ENCODE data around the gene CHID1. TPM values are rescaled to one million over a fixed set of nuclear protein-coding genes. Genes with fewer than 3 reads are reported as not detected.

The CHID1 gene
- total and polyA plus RNA-seq, 2 donors (not counting 1 experiment from before 2014, with no cell fraction given): 31.0 to 68.1 TPM

DNA sequence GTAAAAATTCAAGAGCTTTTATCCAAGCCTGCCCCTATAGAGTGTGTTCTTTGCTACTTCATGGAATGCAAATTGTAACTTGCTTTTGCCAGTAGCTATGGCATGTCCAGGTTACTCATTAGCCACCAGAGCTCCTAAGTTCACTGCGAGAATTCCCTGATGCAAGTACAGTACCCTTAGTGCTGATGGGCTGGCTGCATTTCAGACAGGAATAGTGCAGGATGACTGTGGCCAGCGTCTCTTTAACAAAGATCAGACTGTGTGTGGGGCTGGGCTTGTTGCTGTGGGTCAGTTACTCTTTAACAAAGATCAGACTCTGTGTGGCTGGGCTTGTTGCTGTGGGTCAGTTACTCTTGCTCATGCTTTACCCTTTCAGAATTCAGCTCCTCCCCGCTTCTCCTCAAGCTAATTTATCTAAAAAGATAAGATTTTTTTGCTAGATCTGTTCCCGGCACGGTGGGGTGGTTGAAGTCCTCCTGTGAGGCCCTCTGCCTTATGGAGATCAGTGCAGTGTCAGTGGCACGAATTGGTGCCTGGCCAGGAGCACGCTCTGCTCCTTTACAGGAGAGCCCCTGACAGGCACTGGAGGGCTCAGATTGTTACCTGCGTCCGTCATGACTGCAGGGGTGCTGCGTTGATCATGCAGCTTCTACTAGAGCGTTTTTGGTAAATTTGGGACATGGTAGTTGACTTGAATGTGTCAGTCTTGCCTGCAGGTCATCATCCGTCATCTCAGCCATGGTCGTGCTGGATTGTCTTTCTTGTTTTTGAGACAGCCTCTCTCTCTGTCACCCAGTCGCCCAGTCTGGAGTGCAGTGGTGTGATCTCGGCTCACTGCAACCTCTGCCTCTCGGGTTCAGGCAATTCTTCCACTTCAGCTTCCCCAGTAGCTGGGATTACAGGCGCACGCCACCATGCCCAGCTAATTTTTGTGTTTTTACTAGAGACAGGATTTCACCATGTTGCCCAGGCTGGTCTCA is 42.1 kb upstream of the CHID1 start:
- Histone ChIP-seq H3K27ac (ENCODE audit: low read length in 2 of 2) (no peak overlapping the region), H3K9ac (ENCODE audit: low read length) (no peak overlapping the region), H4K20me1 (ENCODE audit: control insufficient read depth, insufficient read depth, low read length, poor library complexity, severe bottlenecking) (peaks cover 46% of the 10 kb centered on the region), H3K79me2 (ENCODE audit: control insufficient read depth, insufficient read depth, low read length) (peaks cover 66% of the 10 kb centered on the region), H2AFZ (ENCODE audit: insufficient read depth, low read depth, low read length, poor library complexity, severe bottlenecking) (no peak overlapping the region), H3K4me2 (replicated peaks; ENCODE audit: low read depth, low read length, poor library complexity, severe bottlenecking) (no peak overlapping the region), H3K9me3 (ENCODE audit: control extremely low read depth in 1 of 3, control insufficient read depth in 2 of 3, insufficient read depth in 1 of 3, low read length in 2 of 3) (peaks cover 0 to 14% (median 8%) of the 10 kb centered on the region in 3 donors), H3K4me1 (ENCODE audit: control insufficient read depth in 2 of 2, insufficient read depth in 2 of 2, low read length in 2 of 2) (peaks cover 18% of the 10 kb centered on the region in 2 donors), H3K36me3 (replicated peaks in 1 of 2; ENCODE audit: control extremely low read depth in 1 of 2, control insufficient read depth in 1 of 2, extremely low read depth in 1 of 2, insufficient read depth in 2 of 2, low read length in 1 of 2) (peaks cover 0 to 8% of the 10 kb centered on the region in 2 experiments), H3K4me3 (ENCODE audit: control extremely low read depth in 1 of 5, extremely low read depth in 1 of 5, insufficient read depth in 1 of 5, low read depth in 2 of 5, low read length in 4 of 5) (no peak overlapping the region), H3K27me3 (replicated peaks in 1 of 4; ENCODE audit: control extremely low read depth in 1 of 4, control insufficient read depth in 3 of 4, insufficient read depth in 4 of 4, low read length in 3 of 4) (no peaks in the 10 kb centered on the region)
- TF ChIP-seq EZH2 (IDR thresholded peaks at IDR 0.05; ENCODE audit: borderline replicate concordance, insufficient read depth, low read depth, low read length, poor library complexity, severe bottlenecking): no peak
- TF ChIP-seq, protein P1, sequence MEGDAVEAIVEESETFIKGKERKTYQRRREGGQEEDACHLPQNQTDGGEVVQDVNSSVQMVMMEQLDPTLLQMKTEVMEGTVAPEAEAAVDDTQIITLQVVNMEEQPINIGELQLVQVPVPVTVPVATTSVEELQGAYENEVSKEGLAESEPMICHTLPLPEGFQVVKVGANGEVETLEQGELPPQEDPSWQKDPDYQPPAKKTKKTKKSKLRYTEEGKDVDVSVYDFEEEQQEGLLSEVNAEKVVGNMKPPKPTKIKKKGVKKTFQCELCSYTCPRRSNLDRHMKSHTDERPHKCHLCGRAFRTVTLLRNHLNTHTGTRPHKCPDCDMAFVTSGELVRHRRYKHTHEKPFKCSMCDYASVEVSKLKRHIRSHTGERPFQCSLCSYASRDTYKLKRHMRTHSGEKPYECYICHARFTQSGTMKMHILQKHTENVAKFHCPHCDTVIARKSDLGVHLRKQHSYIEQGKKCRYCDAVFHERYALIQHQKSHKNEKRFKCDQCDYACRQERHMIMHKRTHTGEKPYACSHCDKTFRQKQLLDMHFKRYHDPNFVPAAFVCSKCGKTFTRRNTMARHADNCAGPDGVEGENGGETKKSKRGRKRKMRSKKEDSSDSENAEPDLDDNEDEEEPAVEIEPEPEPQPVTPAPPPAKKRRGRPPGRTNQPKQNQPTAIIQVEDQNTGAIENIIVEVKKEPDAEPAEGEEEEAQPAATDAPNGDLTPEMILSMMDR (IDR thresholded peaks at IDR 0.05): no peak
- intact Hi-C loops (cut with micrococcal nuclease): no loop called here
- DNase-seq (no peak), ATAC-seq (ENCODE audit: low read depth) (no peak)
- no peaks in the 10 kb centered on the region for H3K27me3 Mint-ChIP-seq
- H3K4me3 Mint-ChIP-seq: no peak overlapping the region
- peaks cover 3% of the 10 kb centered on the region for H3K9me3 Mint-ChIP-seq (ENCODE audit: insufficient read depth)
- WGBS (ENCODE audit: insufficient coverage): 98% methylated on average over 16 of the region's 18 CpGs
- peaks cover 31% of the 10 kb centered on the region for H3K4me1 Mint-ChIP-seq
- POLR2A ChIA-PET: no interaction called here
- H3K27ac Mint-ChIP-seq: no peak overlapping the region
- CTCF ChIA-PET: no interaction called here

DNA sequence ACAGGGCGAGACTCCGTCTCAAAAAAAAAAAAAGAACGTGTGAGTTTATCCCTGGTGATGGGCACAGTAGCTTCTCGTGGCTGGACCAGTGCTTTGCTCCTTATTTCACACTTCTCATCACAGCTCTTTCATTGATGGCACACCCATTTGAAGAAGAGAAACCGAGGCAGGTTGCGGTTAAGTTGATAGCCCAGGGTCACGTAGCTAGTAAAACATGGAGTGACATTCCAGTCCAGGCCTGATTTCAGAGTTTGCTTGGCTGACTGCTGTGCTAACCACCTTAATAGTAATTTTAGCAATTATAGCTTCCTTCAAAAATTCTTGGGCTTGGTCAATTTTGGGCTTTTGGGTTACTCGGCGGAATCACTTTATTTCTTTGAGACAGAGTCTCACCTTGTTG is 40.9 kb upstream of the CHID1 start:
- Mint-ChIP-seq H3K27ac (no peak overlapping the region), H3K27me3 (no peaks in the 10 kb centered on the region), H3K9me3 (ENCODE audit: insufficient read depth) (peaks cover 3% of the 10 kb centered on the region), H3K4me1 (peaks cover 31% of the 10 kb centered on the region), H3K4me3 (no peak overlapping the region)
- peaks cover 0 to 5% of the 10 kb centered on the region in 2 experiments for H3K36me3 ChIP-seq (replicated peaks in 1 of 2; ENCODE audit: control extremely low read depth in 1 of 2, control insufficient read depth in 1 of 2, extremely low read depth in 1 of 2, insufficient read depth in 2 of 2, low read length in 1 of 2)
- no peak overlapping the region for H3K4me3 ChIP-seq (ENCODE audit: control extremely low read depth in 1 of 5, extremely low read depth in 1 of 5, insufficient read depth in 1 of 5, low read depth in 2 of 5, low read length in 4 of 5)
- ChIA-PET CTCF (no interaction called here), POLR2A (no interaction called here)
- no peak for TF ChIP-seq EZH2 (IDR thresholded peaks at IDR 0.05; ENCODE audit: borderline replicate concordance, insufficient read depth, low read depth, low read length, poor library complexity, severe bottlenecking)
- TF ChIP-seq, protein P1 (IDR thresholded peaks at IDR 0.05): no peak
- DNase-seq (no peak), ATAC-seq (ENCODE audit: low read depth) (no peak)
- H3K4me2 ChIP-seq (replicated peaks; ENCODE audit: low read depth, low read length, poor library complexity, severe bottlenecking): no peak overlapping the region
- intact Hi-C loops (cut with micrococcal nuclease): no loop called here
- no peak overlapping the region for H2AFZ ChIP-seq (ENCODE audit: insufficient read depth, low read depth, low read length, poor library complexity, severe bottlenecking)
- H3K79me2 ChIP-seq (ENCODE audit: control insufficient read depth, insufficient read depth, low read length): peaks cover 74% of the 10 kb centered on the region
- H3K9ac ChIP-seq (ENCODE audit: low read length): no peak overlapping the region
- H3K27me3 ChIP-seq (replicated peaks in 1 of 4; ENCODE audit: control extremely low read depth in 1 of 4, control insufficient read depth in 3 of 4, insufficient read depth in 4 of 4, low read length in 3 of 4): no peaks in the 10 kb centered on the region
- H3K4me1 ChIP-seq (ENCODE audit: control insufficient read depth in 2 of 2, insufficient read depth in 2 of 2, low read length in 2 of 2): peaks cover 18% of the 10 kb centered on the region in 2 donors
- peaks cover 0 to 14% (median 8%) of the 10 kb centered on the region in 3 donors for H3K9me3 ChIP-seq (ENCODE audit: control extremely low read depth in 1 of 3, control insufficient read depth in 2 of 3, insufficient read depth in 1 of 3, low read length in 2 of 3)
- H3K27ac ChIP-seq (ENCODE audit: low read length in 2 of 2): no peak overlapping the region
- H4K20me1 ChIP-seq (ENCODE audit: control insufficient read depth, insufficient read depth, low read length, poor library complexity, severe bottlenecking): peaks cover 45% of the 10 kb centered on the region
- 92% methylated on average over 9 of the region's 9 CpGs for WGBS (ENCODE audit: insufficient coverage)
